ENCODE data around the gene LCE1A.

The LCE1A gene

GRCh38 chr1:152870831-152871730 is 43.8 kb downstream of the LCE1A start:
- DNase-seq (ENCODE audit: low spot score): no peak

- no peak for DNase-seq (ENCODE audit: low spot score)
Observed at GRCh38 chr1:152871731-152872126, 44.5 kb downstream of the LCE1A start.

GRCh38 chr1:152873495-152873894 is 46.2 kb downstream of the LCE1A start:
- no peak for DNase-seq (ENCODE audit: low spot score)

- DNase-seq (ENCODE audit: low spot score): no peak
Observed at GRCh38 chr1:152876827-152877226, 49.6 kb downstream of the LCE1A start.

Measured in left forelimb (tissue), 1 donor.